Stimulated activated CD4-positive, alpha-beta T cell treated with anti-CD3 and anti-CD28 coated beads, TNF-alpha, amount 100 ng/mL, for 1 hour (primary cell): ENCODE data around the gene ZNF823.
"Not testable (repeated sequence)": the region's sequence is repeated elsewhere in the genome, so short reads cannot be mapped to it uniquely, and the experiment has no call there.

Experiments used
- DNase-seq, 3 donors: peaks; one replicate each; pipeline ENCODE4 v3.0.0-alpha.2; 2020; ENCODE audit warnings: low read depth in 3 of 3, low spot score in 1 of 3

ZNF823 gene

GRCh38 chr19:11684987-11685675 lies 53.6 kb downstream of the ZNF823 start:
- DNase-seq: no peak

- DNase-seq: no peak
These were observed 58.0 kb downstream of the ZNF823 start for GRCh38 chr19:11680689-11681302.

GRCh38 chr19:11678504-11678903 lies 60.2 kb downstream of the ZNF823 start:
- DNase-seq: no peak

GRCh38 chr19:11676661-11677600 lies 61.8 kb downstream of the ZNF823 start:
- not testable (repeated sequence) for DNase-seq

- no peak for DNase-seq
These were observed 63.2 kb downstream of the ZNF823 start for GRCh38 chr19:11675569-11675968.

GRCh38 chr19:11674067-11674492 lies 64.7 kb downstream of the ZNF823 start:
- DNase-seq: no peak

GRCh38 chr19:11673608-11674041 lies 65.1 kb downstream of the ZNF823 start:
- no peak for DNase-seq
